Activated CD8-positive, alpha-beta T cell treated with anti-CD3 and anti-CD28 coated beads for 36 hours (primary cell): ENCODE results near the gene ASAP3. TPM values are rescaled to one million over a fixed set of nuclear protein-coding genes. Genes with fewer than 3 reads are reported as not detected.

Experiments
- ATAC-seq: fragments of 200-7000 bp; cut with Tn5 transposase; one replicate; pipeline ENCODE4 v1.10.0; 2021; ENCODE audit warnings: mild to moderate bottlenecking, moderate library complexity
- CTCF ChIA-PET: fragments of 350-600 bp; sonication (Branson Sonifier 250); formaldehyde crosslinking; loops from one replicate; lab custom pipeline; 2021; ENCODE audit warnings: antibody characterized with exemption; lab: Charles Lee
- POLR2A ChIA-PET: fragments of 350-600 bp; sonication (Branson Sonifier 250); formaldehyde crosslinking; loops from one replicate; lab custom pipeline; 2021; ENCODE audit warnings: antibody characterized with exemption; lab: Charles Lee
- DNase-seq: peaks from one replicate; pipeline ENCODE4 v3.0.0-alpha.2; 2020
- H3K27ac Mint-ChIP-seq: one replicate; pipeline ENCODE4 v1.8.0; 2021; ENCODE audit warnings: mild to moderate bottlenecking, mixed read lengths
- H3K27me3 Mint-ChIP-seq: one replicate; pipeline ENCODE4 v1.8.0; 2021; ENCODE audit warnings: mixed read lengths
- H3K36me3 Mint-ChIP-seq: one replicate; pipeline ENCODE4 v1.8.0; 2021; ENCODE audit warnings: low read depth, mixed read lengths
- H3K4me1 Mint-ChIP-seq: one replicate; pipeline ENCODE4 v1.8.0; 2021; ENCODE audit warnings: low read depth, mixed read lengths
- H3K4me3 Mint-ChIP-seq: one replicate; pipeline ENCODE4 v1.8.0; 2021; ENCODE audit warnings: mild to moderate bottlenecking, moderate library complexity, mixed read lengths
- H3K9me3 Mint-ChIP-seq: one replicate; pipeline ENCODE4 v1.8.0; 2021; ENCODE audit warnings: mixed read lengths
- CTCF ChIP-seq: fragments of 200-600 bp; IDR thresholded peaks from one replicate; pipeline ENCODE4 v1.8.0; 2022; ENCODE audit warnings: antibody characterized with exemption, mild to moderate bottlenecking
- intact Hi-C: fragments of 100-400 bp; cut with micrococcal nuclease; formaldehyde crosslinking; loops from one replicate; pipeline ENCODE4 v1.10.0; 2022
- total RNA-seq, 2 experiments: library from RNA; stranded (reverse); gene quantifications; one replicate each; pipeline ENCODE4 v1.2.3, GENCODE V29; 2021

ASAP3 gene
- total RNA-seq, 2 experiments from 2014 or later, result 0.29 to 0.74 TPM

GRCh38 chr1:23431431-23431830 is 52.5 kb downstream of the ASAP3 start:
- POLR2A ChIA-PET, result no interaction called here
- no peaks in the 10 kb centered on the region for H3K9me3 Mint-ChIP-seq
- TF ChIP-seq CTCF, result no peak
- intact Hi-C loops, result no loop called here
- H3K27me3 Mint-ChIP-seq, result peaks cover 1% of the 10 kb centered on the region
- CTCF ChIA-PET, result no interaction called here
- H3K4me1 Mint-ChIP-seq, result no peaks in the 10 kb centered on the region
- H3K4me3 Mint-ChIP-seq, result no peak overlapping the region
- no peak for ATAC-seq
- no peak overlapping the region for H3K27ac Mint-ChIP-seq
- no peaks in the 10 kb centered on the region for H3K36me3 Mint-ChIP-seq
- DNase-seq, result no peak

DNA sequence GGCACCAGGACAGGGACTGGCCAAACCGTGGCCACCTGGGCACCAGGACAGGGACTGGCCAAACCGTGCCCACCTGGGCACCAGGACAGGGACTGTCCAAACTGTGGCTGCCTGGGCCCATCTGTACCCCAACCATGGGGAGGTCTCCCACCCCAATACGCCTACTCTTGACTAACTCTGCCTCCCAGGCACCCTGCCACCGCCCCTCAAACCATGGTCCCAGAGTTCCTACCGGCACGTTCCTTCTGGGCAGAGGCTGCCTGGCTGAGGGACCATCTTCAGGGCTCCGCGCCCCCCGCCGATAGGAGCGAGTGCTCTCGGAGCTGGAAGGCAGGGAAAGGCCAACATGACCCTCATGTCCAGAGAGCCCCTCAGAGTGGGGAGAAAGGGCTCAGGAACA is 53.2 kb downstream of the ASAP3 start:
- Mint-ChIP-seq H3K27me3 (peaks cover 3% of the 10 kb centered on the region), H3K4me3 (no peak overlapping the region), H3K9me3 (no peaks in the 10 kb centered on the region), H3K36me3 (no peaks in the 10 kb centered on the region), H3K27ac (no peak overlapping the region), H3K4me1 (no peaks in the 10 kb centered on the region)
- no peak for TF ChIP-seq CTCF
- POLR2A ChIA-PET, result no interaction called here
- CTCF ChIA-PET, result no interaction called here
- DNase-seq (no peak), ATAC-seq (no peak)
- intact Hi-C loops, result no loop called here

DNA sequence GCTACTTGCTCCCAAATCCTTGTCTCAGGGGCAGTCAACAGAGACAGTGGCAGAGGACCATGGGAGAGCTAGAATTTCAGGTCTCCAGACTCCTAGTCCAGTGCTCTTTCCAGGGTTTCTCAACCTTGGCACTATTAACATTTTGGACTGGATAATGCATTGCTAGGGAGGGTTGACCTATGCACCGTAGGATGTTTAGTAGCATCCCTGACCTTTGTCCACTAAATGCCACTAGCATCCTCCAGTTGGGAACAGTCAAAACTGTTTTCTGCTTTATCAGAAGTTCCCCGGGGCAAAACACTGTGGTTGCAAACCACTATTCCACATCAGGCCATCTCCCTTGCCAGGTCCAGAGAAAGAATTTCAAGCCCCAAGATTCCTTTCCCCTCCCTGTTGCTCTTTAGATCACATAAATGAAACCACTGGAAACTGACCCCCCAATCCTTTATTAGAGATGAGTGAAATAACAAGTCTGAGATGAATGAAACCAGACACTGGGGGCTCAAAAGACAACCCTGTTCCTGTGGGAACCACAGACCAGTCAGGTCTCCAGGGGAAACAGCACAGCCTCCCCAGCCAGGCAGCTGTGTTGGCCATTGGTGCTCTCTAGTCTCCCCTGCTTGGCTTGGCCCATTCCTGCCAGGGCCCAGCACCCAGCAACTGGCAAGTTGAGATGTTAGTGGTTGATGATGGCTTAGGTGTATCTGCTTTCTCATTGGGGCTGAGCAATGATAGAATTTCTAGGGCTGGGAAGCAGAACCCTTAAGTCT is 55.7 kb downstream of the ASAP3 start:
- peaks cover 9% of the 10 kb centered on the region for H3K4me1 Mint-ChIP-seq

GRCh38 chr1:23427550-23427949 is 56.4 kb downstream of the ASAP3 start:
- no peaks in the 10 kb centered on the region for H3K9me3 Mint-ChIP-seq
- no peak overlapping the region for H3K27ac Mint-ChIP-seq
- CTCF ChIA-PET, result interaction anchor here (0.9 to 1.5 kb wide), 3 partner anchors 15 to 112 kb away, joined by 3 read pairs; no protein-coding TSS in a partner anchor
- intact Hi-C loops, result no loop called here
- no peak overlapping the region for H3K4me3 Mint-ChIP-seq
- H3K27me3 Mint-ChIP-seq, result peaks cover 8% of the 10 kb centered on the region
- ATAC-seq, result no peak
- H3K4me1 Mint-ChIP-seq, result peaks cover 17% of the 10 kb centered on the region
- no peaks in the 10 kb centered on the region for H3K36me3 Mint-ChIP-seq
- no peak for DNase-seq
- POLR2A ChIA-PET, result interaction anchor here (0.9 kb wide), 1 partner anchor 9 kb away, joined by 3 read pairs; no protein-coding TSS in a partner anchor
- no peak for TF ChIP-seq CTCF

More for the DNA sequence above, 55.7 kb downstream of the ASAP3 start:
- no peaks in the 10 kb centered on the region for H3K9me3 Mint-ChIP-seq
- POLR2A ChIA-PET, result interaction anchor here (0.9 kb wide), 1 partner anchor 8 kb away, joined by 3 read pairs; no protein-coding TSS in a partner anchor
- H3K27ac Mint-ChIP-seq, result no peak overlapping the region
- no peaks in the 10 kb centered on the region for H3K36me3 Mint-ChIP-seq
- TF ChIP-seq CTCF, result no peak
- DNase-seq (no peak), ATAC-seq (no peak)
- H3K4me3 Mint-ChIP-seq, result no peak overlapping the region
- CTCF ChIA-PET, result interaction anchor here (0.9 to 1.5 kb wide), 3 partner anchors 16 to 111 kb away, joined by 3 read pairs; no protein-coding TSS in a partner anchor
- intact Hi-C loops, result no loop called here
- H3K27me3 Mint-ChIP-seq, result peaks cover 8% of the 10 kb centered on the region

GRCh38 chr1:23426828-23427227 is 57.2 kb downstream of the ASAP3 start:
- POLR2A ChIA-PET, result no interaction called here
- ATAC-seq (no peak), DNase-seq (no peak)
- no peak overlapping the region for H3K27ac Mint-ChIP-seq
- no peaks in the 10 kb centered on the region for H3K36me3 Mint-ChIP-seq
- CTCF ChIA-PET, result no interaction called here
- TF ChIP-seq CTCF, result no peak
- H3K9me3 Mint-ChIP-seq, result no peaks in the 10 kb centered on the region
- H3K4me1 Mint-ChIP-seq, result peaks cover 24% of the 10 kb centered on the region
- no peak overlapping the region for H3K4me3 Mint-ChIP-seq
- H3K27me3 Mint-ChIP-seq, result peaks cover 8% of the 10 kb centered on the region
- intact Hi-C loops, result no loop called here
